Spinal cord (tissue), 10 donors: ENCODE results near the gene NFIA. TPM values are rescaled to one million over a fixed set of nuclear protein-coding genes. Genes with fewer than 3 reads are reported as not detected.

ENCODE experiments used
- DNase-seq, 6 donors: peaks; one replicate each; pipeline versions ENCODE4 v3.0.0 to v3.0.0-alpha.2; 2013 to 2015; ENCODE audit warnings: low spot score in 6 of 6, low read depth in 4 of 6
- H3K27ac ChIP-seq: one replicate; pipeline ENCODE4 v1.5.1; 2013; ENCODE audit warnings: low read depth, low read length, control low read depth
- H3K27me3 ChIP-seq: one replicate; pipeline ENCODE4 v1.6.1; 2013; ENCODE audit warnings: low read length; ENCODE audit not compliant: control insufficient read depth, insufficient read depth
- H3K36me3 ChIP-seq: one replicate; pipeline ENCODE4 v1.6.1; 2013; ENCODE audit warnings: low read length; ENCODE audit not compliant: control insufficient read depth, insufficient read depth
- H3K4me1 ChIP-seq: one replicate; pipeline ENCODE4 v1.6.1; 2013; ENCODE audit warnings: low read length; ENCODE audit not compliant: control insufficient read depth, insufficient read depth
- H3K4me3 ChIP-seq: one replicate; pipeline ENCODE4 v1.5.1; 2013; ENCODE audit warnings: low read depth, low read length, control low read depth
- H3K9me3 ChIP-seq: one replicate; pipeline ENCODE4 v1.6.1; 2013; ENCODE audit warnings: low read length; ENCODE audit not compliant: control insufficient read depth, insufficient read depth
- WGBS: methylation state at CpG from one replicate; pipeline ENCODE4 v1.1.5; 2013; ENCODE audit warnings: missing lambda C conversion rate; ENCODE audit not compliant: insufficient coverage; 5-methylcytosine and 5-hydroxymethylcytosine counted together
- polyA plus RNA-seq, 2 donors: library from polyadenylated mRNA; unstranded; fragments of 120-200 nt; gene quantifications; one replicate each; pipeline ENCODE4 v1.2.1, GENCODE V29; 2013; ENCODE audit not compliant: insufficient read length in 2 of 2
- total RNA-seq, 2 donors: library from RNA; depleted of rRNA in 1 of 2; stranded (reverse); fragments of 120-200 nt in 1 of 2; fragments of >200 nt in 1 of 2; gene quantifications; one replicate each; pipeline versions ENCODE4 v1.2.3 to v1.2.4, GENCODE V29; 2013 to 2014
- donor health status: healthy.

Gene NFIA
- total and polyA plus RNA-seq, 4 donors = 36.1 to 77.2 (median 62.5) TPM

GRCh38 chr1:61225478-61225877 is 143.1 kb downstream of the NFIA start:
- no peak for DNase-seq
- no CpG with 5 or more reads among the region's 9 CpGs for WGBS

GRCh38 chr1:61226791-61227567 is 144.6 kb downstream of the NFIA start:
- Histone ChIP-seq H3K27me3 (no peaks in the 10 kb centered on the region), H3K9me3 (no peaks in the 10 kb centered on the region), H3K36me3 (no peaks in the 10 kb centered on the region), H3K27ac (peak overlapping the region; percentile 68), H3K4me3 (no peak overlapping the region), H3K4me1 (peaks cover 7% of the 10 kb centered on the region)
- 48% methylated on average over 9 of the region's 12 CpGs for WGBS
- DNase-seq = peak in 2 of 6 donors; percentile 79 to 92

More at GRCh38 chr1:61225478-61225877, 143.1 kb downstream of the NFIA start:
- Histone ChIP-seq H3K4me3 (no peak overlapping the region), H3K27me3 (no peaks in the 10 kb centered on the region), H3K36me3 (no peaks in the 10 kb centered on the region), H3K4me1 (peaks cover 7% of the 10 kb centered on the region), H3K27ac (no peak overlapping the region), H3K9me3 (no peaks in the 10 kb centered on the region)

DNA sequence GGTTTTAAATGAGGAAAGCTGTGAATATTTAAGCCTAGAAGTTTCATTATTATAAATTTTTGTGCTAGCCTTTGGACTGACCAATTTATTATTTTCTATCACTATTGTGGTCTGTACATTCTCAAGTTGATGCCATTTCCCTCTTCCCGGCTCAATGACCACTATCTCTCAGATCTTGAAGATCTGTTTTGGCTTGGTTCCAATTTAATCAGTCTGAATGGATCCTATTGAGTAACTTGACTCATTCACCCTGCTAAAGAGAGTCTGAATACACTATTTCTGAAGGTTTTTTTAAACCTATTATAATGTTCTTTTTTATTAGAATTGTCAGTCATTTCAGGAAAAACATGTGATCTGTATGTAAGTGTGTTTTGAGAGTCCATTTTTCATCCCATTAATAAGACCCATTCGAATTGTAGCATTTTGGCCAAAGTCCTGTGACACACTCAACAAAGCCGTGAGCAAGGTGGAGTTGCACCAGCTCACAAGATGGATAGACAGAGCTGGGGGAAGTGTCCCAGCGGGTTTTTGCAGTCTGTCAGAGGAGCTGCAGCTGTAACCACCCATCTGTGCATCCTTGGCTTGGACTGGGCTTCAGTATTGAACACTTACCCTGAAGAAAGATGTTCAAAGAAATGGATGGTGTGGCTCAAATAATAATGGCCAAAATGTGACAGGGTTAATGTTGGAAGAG is 145.6 kb downstream of the NFIA start:
- WGBS = 26% methylated on average over 3 of the region's 4 CpGs
- Histone ChIP-seq H3K27ac (peak overlapping the region; percentile 68), H3K27me3 (no peaks in the 10 kb centered on the region), H3K4me1 (peaks cover 7% of the 10 kb centered on the region), H3K36me3 (no peaks in the 10 kb centered on the region), H3K9me3 (no peaks in the 10 kb centered on the region), H3K4me3 (no peak overlapping the region)
- DNase-seq = peak in 2 of 6 donors; percentile 77 to 78

DNA sequence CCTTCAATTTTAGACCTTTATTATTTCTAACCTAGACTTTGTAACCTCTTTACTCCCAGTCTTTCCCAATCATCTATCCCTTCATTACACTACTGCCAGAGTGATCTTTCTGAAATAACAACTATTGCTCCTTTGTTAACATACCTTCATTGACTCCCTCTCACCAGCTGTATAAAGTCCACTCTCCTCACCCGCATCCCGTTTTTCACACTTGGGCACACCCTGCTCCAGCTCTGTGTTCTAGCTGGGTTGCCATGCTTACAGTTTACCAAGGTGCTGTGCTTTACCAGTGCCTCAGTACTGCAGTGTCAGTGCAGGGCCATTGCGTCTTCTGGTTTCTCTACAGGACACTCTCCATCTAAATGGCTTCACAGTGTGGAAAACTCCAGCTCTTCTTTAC is 148.2 kb downstream of the NFIA start:
- no peak for DNase-seq
- Histone ChIP-seq H3K4me1 (peaks cover 7% of the 10 kb centered on the region), H3K4me3 (no peak overlapping the region), H3K27me3 (no peaks in the 10 kb centered on the region), H3K36me3 (no peaks in the 10 kb centered on the region), H3K27ac (no peak overlapping the region), H3K9me3 (no peaks in the 10 kb centered on the region)
- WGBS = 75% methylated on average over 3 of the region's 3 CpGs

DNA sequence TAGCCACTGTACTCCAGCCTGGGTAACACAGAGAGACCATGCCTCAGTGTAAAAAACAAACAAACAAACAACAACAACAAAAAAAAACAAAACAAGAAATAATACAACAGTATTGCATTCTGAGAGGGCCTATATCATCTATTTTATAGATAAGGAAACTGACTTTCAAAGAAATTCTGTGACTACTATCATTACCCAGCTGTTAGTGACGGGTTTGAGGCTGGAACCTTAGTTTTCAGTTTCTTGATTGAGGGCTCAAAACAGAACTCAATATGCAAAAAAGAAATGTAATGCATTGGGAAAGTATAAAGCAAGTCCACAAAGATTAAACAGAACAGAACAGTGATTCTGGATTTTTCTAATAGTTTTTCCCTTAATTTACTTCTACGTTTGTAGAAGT is 149.4 kb downstream of the NFIA start:
- no CpG with 5 or more reads among the region's 2 CpGs for WGBS
- Histone ChIP-seq H3K4me3 (no peak overlapping the region), H3K36me3 (no peaks in the 10 kb centered on the region), H3K4me1 (peaks cover 4% of the 10 kb centered on the region), H3K27me3 (no peaks in the 10 kb centered on the region), H3K9me3 (no peaks in the 10 kb centered on the region), H3K27ac (no peak overlapping the region)
- DNase-seq = no peak

DNA sequence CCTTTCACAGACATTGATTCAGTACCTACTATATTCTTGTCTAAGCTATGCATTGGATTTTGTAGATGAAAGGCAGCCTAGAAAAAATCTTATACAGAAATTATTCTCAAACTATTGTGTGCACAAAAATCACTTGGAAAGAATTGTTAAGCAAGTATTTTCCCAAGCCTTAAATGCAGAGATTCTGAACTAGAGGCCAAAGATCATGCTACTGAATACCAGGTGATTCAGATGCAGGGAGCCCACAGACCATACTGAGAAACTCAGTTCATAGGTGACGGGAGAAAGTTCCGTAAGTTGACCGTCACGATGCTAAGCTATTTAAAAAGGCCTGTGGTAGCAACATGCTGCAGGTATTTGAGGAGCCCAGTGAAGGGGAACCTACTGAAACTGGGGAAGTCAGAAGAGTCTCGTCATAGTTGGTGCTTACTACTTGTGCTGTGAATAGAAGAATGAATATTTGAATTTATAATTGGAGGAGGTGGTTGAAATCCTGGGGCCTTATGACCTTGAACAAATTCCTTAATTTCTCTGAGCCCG is 150.8 kb downstream of the NFIA start:
- Histone ChIP-seq H3K27ac (no peak overlapping the region), H3K4me1 (peaks cover 2% of the 10 kb centered on the region), H3K27me3 (no peaks in the 10 kb centered on the region), H3K4me3 (no peak overlapping the region), H3K9me3 (no peaks in the 10 kb centered on the region), H3K36me3 (no peaks in the 10 kb centered on the region)
- 83% methylated on average over 5 of the region's 6 CpGs for WGBS
- no peak for DNase-seq

DNA sequence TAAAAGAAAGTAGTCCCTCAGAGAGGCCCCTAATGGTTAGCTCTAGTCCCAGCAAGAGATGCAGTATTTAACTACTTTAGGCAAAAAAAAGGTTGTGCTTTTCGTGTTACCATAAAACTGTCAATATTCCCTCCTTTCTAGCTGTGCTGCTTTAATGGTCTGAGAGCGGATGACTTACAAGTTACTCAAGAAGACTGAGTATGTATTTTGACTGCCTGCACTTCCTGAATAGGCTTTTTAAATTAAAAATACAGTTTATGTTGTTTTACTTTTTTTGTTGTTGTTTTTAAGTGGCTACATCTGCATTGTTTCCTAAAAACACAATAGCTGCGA is 152.2 kb downstream of the NFIA start:
- Histone ChIP-seq H3K27ac (no peak overlapping the region), H3K4me3 (no peak overlapping the region), H3K36me3 (no peaks in the 10 kb centered on the region), H3K4me1 (no peaks in the 10 kb centered on the region), H3K9me3 (no peaks in the 10 kb centered on the region), H3K27me3 (no peaks in the 10 kb centered on the region)
- no peak for DNase-seq
- 100% methylated on average over 1 of the region's 3 CpGs for whole genome bisulfite sequencing

GRCh38 chr1:61237147-61237546 is 154.8 kb downstream of the NFIA start:
- Histone ChIP-seq H3K36me3 (no peaks in the 10 kb centered on the region), H3K27me3 (no peaks in the 10 kb centered on the region), H3K4me1 (no peaks in the 10 kb centered on the region), H3K9me3 (no peaks in the 10 kb centered on the region), H3K4me3 (no peak overlapping the region), H3K27ac (no peak overlapping the region)
- no peak for DNase-seq
- WGBS = no CpG with 5 or more reads among the region's 1 CpG

- Histone ChIP-seq H3K36me3 (no peaks in the 10 kb centered on the region), H3K27me3 (no peaks in the 10 kb centered on the region), H3K9me3 (no peaks in the 10 kb centered on the region), H3K4me1 (no peaks in the 10 kb centered on the region), H3K27ac (peak overlapping the region; percentile 64), H3K4me3 (no peak overlapping the region)
- WGBS = no CpG with 5 or more reads among the region's 3 CpGs
- no peak for DNase-seq
Observed at GRCh38 chr1:61237659-61238358, 155.4 kb downstream of the NFIA start.
